Measurements from ENCODE around the gene WARS2. TPM values are rescaled to one million over a fixed set of nuclear protein-coding genes. Genes with fewer than 3 reads are reported as not detected.

Gene WARS2
- total RNA-seq, 1 experiment from 2014 or later: 15.1 TPM

DNA sequence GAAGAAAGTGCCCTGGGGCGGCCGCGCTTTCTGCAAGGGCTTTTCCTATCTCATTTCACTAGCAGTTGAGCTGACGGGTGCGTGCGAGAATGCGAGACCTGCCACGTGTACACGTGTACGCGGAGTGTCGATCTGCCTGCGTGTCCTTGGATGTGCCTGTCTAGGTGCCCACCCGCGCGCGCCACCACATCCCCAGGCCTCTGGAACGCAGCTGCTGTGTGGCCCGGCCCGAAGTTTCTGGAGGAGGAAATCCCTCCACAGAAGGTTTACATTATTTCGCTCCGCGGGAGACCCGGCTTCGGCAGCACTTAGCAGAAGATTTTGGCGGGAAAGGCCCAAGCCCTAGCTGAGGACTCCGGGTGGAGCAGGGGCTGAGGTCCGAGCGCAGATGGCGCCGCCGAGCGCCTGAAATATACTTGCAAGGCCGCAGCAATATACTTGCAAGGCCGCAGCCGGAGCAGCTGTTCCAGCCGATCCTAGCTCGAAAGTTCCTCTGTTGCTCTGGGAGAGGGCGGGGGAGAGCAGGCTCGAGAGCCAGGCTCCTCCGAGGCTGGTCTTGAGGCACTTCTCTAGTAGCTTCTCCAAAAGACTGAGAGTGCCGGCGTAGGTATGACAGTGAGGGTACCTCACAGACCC, 156.2 kb downstream of the WARS2 start:
- DNase-seq (ENCODE audit: low spot score): no peak

DNA sequence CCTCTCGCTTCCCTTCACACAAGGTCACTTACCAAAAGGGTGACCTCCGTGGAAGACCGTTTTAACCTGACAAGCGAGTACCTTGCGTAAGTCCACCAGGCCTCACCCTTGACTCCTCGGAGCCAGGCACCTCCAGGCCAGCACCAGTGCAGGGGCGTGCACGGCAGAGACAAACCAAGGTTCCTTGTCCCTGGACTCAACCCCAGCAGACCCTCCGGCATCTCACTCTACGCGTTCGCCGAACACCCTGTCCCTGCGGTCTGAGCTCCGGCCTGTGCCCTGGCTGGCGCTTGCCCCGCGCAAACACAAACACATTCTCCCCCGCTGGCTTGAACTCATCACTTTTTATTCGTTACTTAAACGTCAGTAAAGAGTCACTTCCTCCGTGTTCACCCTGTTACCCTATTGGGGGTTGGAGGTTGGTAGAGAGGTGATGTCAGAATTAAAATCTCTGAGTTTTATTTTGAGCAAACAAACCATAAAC, 156.9 kb downstream of the WARS2 start:
- DNase-seq (ENCODE audit: low spot score): no peak

DNA sequence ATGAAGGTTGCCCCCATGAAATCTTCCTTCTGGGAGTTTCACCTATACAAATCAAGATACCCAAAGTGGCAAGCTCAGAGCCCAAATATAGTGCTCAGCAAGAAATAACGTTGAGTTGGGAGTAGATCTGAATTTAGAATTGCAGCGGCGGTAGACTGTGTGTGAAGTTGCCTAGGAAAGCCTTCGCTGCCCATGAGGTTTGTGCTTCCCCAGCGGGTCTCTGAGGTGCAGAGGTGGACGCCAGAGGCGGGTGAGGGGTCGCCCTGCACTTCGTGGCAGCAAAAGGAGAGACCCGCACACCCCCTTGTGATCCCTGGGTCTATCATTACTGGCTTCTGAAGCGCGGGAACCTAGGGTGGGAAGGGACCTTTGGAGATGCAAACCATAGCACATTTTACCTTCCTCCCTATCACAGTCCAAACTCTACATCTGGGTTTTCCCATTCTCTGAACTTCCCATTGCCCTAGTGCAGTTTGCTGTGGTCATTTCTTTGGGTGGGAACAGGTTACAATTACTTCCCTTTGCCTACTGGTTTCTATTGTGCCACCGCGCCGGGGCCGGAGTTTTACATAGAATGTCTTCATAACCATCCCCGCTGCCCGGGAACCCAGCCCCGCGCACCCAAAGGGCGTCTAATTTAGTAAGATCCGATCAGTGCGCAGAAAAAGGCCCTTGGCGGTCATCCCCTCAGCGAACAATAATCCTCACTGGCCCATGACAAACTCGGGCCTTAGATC, 157.5 kb downstream of the WARS2 start:
- no peak for DNase-seq (ENCODE audit: low spot score)

DNA sequence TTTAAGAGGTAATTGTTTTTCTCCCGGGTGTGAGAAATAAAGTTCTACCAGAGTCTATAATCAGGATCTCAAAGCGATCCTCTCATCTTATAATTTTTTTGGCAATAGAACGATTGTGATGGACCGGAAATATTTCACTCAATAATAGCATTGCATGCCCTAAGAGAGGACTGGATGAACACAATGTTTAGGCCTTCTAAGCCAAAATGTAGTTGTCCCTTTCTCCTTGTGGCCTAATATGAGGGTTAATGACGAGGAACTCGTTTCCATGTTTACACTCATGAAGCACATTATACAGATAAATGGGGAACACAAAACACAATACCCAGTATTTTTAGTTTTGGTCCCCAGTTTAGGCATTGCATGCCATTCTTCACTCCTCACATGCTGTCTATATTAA, 158.2 kb downstream of the WARS2 start:
- no peak for DNase-seq (ENCODE audit: low spot score)

DNA sequence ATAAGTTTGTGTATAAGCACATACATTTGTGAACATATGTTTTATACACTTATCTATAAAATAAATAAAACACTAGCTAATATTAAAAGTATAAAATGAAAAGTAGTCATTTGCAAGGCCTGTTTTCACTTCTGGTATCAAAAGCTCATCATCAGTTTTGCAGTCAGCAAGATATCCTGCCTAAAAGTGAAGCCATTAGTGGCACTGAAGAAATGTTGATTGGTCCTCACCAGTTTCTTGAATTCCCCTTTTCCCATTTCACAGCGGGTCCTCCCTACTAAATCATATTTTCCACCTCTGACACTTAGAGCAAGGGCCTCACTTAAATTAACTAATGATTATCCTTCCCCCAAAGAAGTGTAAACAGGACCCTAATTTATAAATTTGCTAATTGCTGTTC, 159.0 kb downstream of the WARS2 start:
- no peak for DNase-seq (ENCODE audit: low spot score)

Other genes with a start within 250 kb of the WARS2 start
- gene TBX15, start 152.3 kb downstream of the WARS2 start, total RNA-seq (2014; rRNA removed; shearing (Covaris generic)): not detected in 2 replicates
- not detected in 2 replicates for gene HAO2, start 228.1 kb upstream of the WARS2 start, total RNA-seq (2014; rRNA removed; shearing (Covaris generic))

Measured in H4 (cell line).